Ascending aorta (tissue), 2 donors: ENCODE data around the gene ANKLE1. TPM values are rescaled to one million over a fixed set of nuclear protein-coding genes. Genes with fewer than 3 reads are reported as not detected.

Experiments used
- DNase-seq, 2 donors: peaks; one replicate each; pipeline ENCODE4 v3.0.0-alpha.2; 2019; ENCODE audit warnings: low spot score in 2 of 2
- H3K27ac ChIP-seq, 2 donors: fragments of 200-600 bp; sonication (generic); one replicate each; pipeline ENCODE4 v1.5.1; 2016 to 2017; ENCODE audit warnings: mild to moderate bottlenecking in 1 of 2
- H3K27me3 ChIP-seq: fragments of 200-600 bp; sonication (generic); one replicate; pipeline ENCODE4 v1.5.1; 2017
- H3K36me3 ChIP-seq, 2 donors: fragments of 200-600 bp; sonication (generic); one replicate each; pipeline ENCODE4 v1.5.1; 2016
- H3K4me1 ChIP-seq, 2 donors: fragments of 200-600 bp; sonication (generic); one replicate each; pipeline ENCODE4 v1.5.1; 2016 to 2017; ENCODE audit warnings: mild to moderate bottlenecking in 1 of 2
- H3K4me3 ChIP-seq, 2 donors: fragments of 200-600 bp; sonication (generic); one replicate each; pipeline ENCODE4 v1.5.1; 2016 to 2017; ENCODE audit warnings: mild to moderate bottlenecking in 1 of 2
- H3K9me3 ChIP-seq, 2 donors: fragments of 200-600 bp; sonication (generic); one replicate each; pipeline ENCODE4 v1.5.1; 2016
- intact Hi-C: fragments of 100-400 bp; cut with DNase I; formaldehyde crosslinking; loops from one replicate; pipeline ENCODE4 v1.15.1; 2023
- total RNA-seq: library from RNA; depleted of rRNA; stranded (reverse); fragments of >200 nt; gene quantifications from one replicate; pipeline ENCODE4 v1.1.0, GENCODE V29; 2016
- TF ChIP-seq, protein P1 (sequence below), 3 experiments: fragments of 200-600 bp in 2 of 3; fragments of 450-650 bp in 1 of 3; sonication (generic) in 2 of 3; IDR thresholded peaks; one replicate each; pipeline ENCODE4 v1.5.1; 2016 to 2019; ENCODE audit warnings: antibody characterized with exemption in 3 of 3, mild to moderate bottlenecking in 1 of 3, moderate library complexity in 1 of 3

Gene ANKLE1
- total RNA-seq, 1 donor from 2014 or later = not detected

DNA sequence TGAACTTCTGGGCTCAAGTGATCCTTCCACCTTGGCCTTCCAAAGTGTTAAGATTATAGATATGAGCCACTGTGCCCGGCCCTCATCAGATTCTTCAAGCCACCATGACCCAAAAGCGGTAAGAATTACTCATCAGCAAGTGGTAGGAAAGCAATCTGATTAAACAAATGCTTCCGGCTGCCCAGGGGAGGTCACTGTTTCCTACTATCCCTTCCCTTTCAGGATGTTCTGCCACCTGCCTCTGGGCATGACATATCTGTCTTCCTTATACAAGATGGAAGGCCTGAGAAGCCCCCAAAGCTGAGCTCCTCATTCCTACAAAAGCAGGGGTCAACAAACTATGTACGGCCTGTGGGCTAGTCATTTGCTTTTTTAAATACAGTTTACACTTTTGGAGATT is 14.6 kb downstream of the ANKLE1 start:
- H3K27ac ChIP-seq = no peak overlapping the region
- no peaks in the 10 kb centered on the region for H3K27me3 ChIP-seq
- TF ChIP-seq, protein P1, sequence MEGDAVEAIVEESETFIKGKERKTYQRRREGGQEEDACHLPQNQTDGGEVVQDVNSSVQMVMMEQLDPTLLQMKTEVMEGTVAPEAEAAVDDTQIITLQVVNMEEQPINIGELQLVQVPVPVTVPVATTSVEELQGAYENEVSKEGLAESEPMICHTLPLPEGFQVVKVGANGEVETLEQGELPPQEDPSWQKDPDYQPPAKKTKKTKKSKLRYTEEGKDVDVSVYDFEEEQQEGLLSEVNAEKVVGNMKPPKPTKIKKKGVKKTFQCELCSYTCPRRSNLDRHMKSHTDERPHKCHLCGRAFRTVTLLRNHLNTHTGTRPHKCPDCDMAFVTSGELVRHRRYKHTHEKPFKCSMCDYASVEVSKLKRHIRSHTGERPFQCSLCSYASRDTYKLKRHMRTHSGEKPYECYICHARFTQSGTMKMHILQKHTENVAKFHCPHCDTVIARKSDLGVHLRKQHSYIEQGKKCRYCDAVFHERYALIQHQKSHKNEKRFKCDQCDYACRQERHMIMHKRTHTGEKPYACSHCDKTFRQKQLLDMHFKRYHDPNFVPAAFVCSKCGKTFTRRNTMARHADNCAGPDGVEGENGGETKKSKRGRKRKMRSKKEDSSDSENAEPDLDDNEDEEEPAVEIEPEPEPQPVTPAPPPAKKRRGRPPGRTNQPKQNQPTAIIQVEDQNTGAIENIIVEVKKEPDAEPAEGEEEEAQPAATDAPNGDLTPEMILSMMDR (IDR thresholded peaks at IDR 0.05) = no peak
- H3K4me1 ChIP-seq = peaks cover 3 to 10% of the 10 kb centered on the region in 2 donors
- no peaks in the 10 kb centered on the region for H3K9me3 ChIP-seq
- no peak overlapping the region for H3K4me3 ChIP-seq
- intact Hi-C loops = no loop called here
- DNase-seq = no peak
- peaks cover 5% of the 10 kb centered on the region in 2 donors for H3K36me3 ChIP-seq

DNA sequence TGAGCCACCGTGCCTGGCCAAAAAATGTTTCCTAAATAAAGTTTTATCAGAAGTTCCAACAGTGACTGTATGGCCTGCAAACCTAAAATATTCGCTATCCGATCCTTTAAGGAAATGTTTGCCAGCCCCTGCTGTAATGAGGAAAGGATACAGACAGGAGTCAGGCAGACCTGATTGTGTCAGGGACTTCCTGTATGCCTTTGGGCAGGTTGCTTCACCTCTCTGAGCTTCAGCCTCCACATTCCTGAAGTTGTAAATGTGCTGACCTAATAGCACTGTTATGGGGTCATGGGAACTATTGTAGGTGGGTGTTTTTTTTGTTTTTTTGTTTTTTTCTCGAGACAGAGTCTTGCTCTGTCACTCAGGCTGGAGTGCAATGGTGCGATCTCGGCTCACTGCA is 15.3 kb downstream of the ANKLE1 start:
- H3K4me3 ChIP-seq = no peak overlapping the region
- no peaks in the 10 kb centered on the region for H3K27me3 ChIP-seq
- intact Hi-C loops = no loop called here
- no peak for DNase-seq
- no peaks in the 10 kb centered on the region for H3K9me3 ChIP-seq
- peaks cover 3 to 10% of the 10 kb centered on the region in 2 donors for H3K4me1 ChIP-seq
- TF ChIP-seq, protein P1 (IDR thresholded peaks at IDR 0.05) = no peak
- H3K36me3 ChIP-seq = peaks cover 5% of the 10 kb centered on the region in 2 donors
- no peak overlapping the region for H3K27ac ChIP-seq

DNA sequence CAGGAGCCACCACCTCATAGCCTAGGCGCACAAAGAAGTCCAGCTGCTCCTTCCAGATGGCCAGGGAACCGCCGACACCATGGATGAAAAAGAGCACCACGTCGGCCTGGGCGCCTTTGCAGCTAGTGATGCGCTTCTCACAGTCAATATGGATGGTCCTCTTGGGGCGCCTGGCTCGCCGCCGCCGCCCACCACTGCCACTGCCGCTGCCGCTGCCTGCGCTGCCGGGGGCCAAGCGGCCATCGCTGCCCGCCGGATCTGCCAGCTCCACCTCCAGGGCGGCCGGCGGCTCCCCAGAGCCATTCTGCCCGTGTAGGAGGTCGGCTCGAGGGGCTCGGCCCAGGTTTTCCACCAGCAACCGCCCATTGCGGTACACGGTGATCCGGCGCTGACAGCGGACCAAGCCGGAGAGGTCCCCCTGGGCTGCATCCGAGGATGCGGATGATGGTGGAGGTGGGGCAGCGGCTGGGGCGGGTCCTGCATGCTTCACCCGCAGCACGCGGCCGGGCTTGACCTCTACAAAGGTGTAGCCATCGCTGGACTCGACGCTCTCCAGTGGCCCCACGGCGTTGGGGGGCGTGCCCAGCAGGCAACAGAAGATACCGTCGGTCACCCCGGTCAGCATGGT is 19.4 kb downstream of the ANKLE1 start:
- H3K36me3 ChIP-seq = peaks cover 5% of the 10 kb centered on the region in 2 donors
- no peak overlapping the region for H3K27ac ChIP-seq
- H3K27me3 ChIP-seq = no peaks in the 10 kb centered on the region
- peaks cover 2 to 22% of the 10 kb centered on the region in 2 donors for H3K4me1 ChIP-seq
- DNase-seq = no peak
- H3K4me3 ChIP-seq = no peak overlapping the region
- TF ChIP-seq, protein P1 (IDR thresholded peaks at IDR 0.05) = no peak
- intact Hi-C loops = loop anchor here (5.0 kb wide), 1 partner anchor 54 kb away; the partner anchor contains the start of gene NR2F6
- no peaks in the 10 kb centered on the region for H3K9me3 ChIP-seq

DNA sequence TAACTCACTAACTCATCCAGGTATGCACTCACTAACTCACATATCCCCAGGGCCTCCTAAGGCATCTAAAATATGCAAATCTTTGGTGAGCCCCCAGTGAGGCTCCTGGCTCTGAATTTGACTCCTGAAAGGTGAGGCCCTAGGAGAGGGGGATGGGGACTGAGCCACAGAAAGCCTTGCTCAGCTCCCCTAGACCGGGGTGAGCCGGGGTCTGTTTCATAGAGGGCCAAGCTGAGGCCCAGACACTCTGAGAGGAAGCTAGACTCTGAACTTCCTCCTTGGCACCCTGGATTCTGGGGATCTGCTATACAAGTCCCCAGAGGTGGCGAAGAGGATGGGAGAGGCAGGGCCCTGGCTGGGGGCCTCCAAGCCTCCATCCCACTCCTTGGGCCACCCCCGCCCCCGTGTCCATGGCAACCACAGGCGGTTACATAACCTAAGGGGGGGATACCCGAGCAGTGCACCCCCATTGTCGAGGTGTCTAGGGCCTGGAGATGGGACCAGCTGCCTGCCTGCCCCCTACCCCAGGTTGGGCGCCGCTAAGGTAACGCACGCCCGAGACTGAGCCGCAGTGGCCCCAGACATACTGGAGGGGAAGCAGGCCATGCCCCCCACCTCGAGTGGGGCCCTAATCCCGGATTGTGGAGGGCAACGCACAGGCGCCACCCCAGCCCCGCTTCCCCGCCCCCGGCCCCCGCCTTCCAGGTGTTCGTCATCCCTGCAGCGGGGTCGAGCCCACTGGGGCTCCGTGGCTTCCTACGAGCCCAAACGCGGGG is 20.9 kb downstream of the ANKLE1 start:
- Histone ChIP-seq H3K9me3 (no peaks in the 10 kb centered on the region), H3K4me1 (peaks cover 2 to 22% of the 10 kb centered on the region in 2 donors), H3K27ac (peak overlapping the region; percentile 78 to 81), H3K36me3 (peaks cover 5% of the 10 kb centered on the region in 2 donors), H3K27me3 (no peaks in the 10 kb centered on the region), H3K4me3 (peak overlapping the region; percentile 73 to 88)
- intact Hi-C loops = loop anchor here (5.0 kb wide), 1 partner anchor 55 kb away; the partner anchor contains the start of gene NR2F6
- TF ChIP-seq, protein P1 (IDR thresholded peaks at IDR 0.05) = no peak
- DNase-seq = no peak

DNA sequence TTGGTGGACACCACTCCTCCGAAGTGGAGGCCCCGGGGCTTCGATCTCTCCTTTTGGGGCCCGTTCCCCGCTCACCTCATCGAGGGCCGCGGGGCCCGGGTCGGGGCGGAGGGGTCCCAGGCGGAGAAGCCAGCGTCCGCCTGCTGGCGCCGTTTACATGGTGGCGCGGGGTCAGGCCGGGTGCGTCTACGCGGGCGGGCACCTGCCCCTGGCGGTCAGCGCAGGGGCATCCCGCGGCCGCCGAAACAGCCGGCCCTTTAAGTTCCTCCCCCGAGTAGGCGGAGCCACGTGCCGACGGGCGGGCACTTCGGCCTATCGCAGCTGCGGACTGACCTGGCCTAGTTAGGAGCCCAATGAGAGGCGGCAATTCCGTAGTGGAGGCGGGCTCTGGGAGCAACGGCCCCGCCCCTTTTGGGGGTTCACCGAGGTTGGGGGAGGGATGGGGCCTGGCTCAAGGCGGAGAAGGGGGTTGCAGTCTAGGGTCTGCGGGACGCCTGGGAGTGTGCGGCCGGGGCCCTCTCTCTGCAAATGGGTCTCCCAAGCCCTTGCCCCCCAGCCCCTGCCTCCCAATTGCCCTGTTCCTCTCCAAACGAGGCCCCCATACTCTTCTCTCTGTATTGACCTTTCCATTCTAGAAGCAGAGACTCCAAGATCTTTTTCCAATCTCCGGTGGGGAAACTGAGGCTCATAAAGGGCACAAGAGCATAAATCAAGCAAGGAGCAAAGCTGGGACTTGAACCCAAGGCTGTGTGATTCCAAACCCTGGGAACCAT is 21.7 kb downstream of the ANKLE1 start, which contains the start of gene ABHD8:
Gene ABHD8 (minus strand): TSS at position 259 of the 773 bp plus-strand sequence. CDS start 1,809 bp downstream, outside the sequence.
- TF ChIP-seq, protein P1 (IDR thresholded peaks at IDR 0.05) = peak; percentile 71 to 92 (median 71)
- DNase-seq = peak; percentile 88 to 98
- Histone ChIP-seq H3K4me3 (peak within 1 kb of the TSS; percentile 73 to 88), H3K4me1 (peaks cover 2 to 22% of the 10 kb centered on the region in 2 donors), H3K9me3 (no peaks in the 10 kb centered on the region), H3K27ac (peak within 1 kb of the TSS; percentile 78 to 81), H3K27me3 (no peaks in the 10 kb centered on the region), H3K36me3 (peaks cover 2 to 5% of the 10 kb centered on the region in 2 donors)
- intact Hi-C loops = loop anchor here (5.0 kb wide), 1 partner anchor 56 kb away; the partner anchor contains the start of gene NR2F6
